ENCODE measurements around the gene CRYL1. TPM values are rescaled to one million over a fixed set of nuclear protein-coding genes. Genes with fewer than 3 reads are reported as not detected.
A peak's percentile ranks its signal among the peaks of the same experiment; 100 is the strongest.

The CRYL1 gene
- total RNA-seq, 3 donors from 2014 or later (not counting 1 experiment from before 2014, with no cell fraction given), result 13.4 to 15.8 (median 14.9) TPM

GRCh38 chr13:20501120-20501519, 24.5 kb downstream of the CRYL1 start:
- ATAC-seq (no peak), DNase-seq (no peak)
- WGBS (ENCODE audit: insufficient coverage), result 93% methylated on average over 2 of the region's 2 CpGs
- Mint-ChIP-seq H3K27ac (no peak overlapping the region), H3K4me1 (no peaks in the 10 kb centered on the region), H3K36me3 (no peaks in the 10 kb centered on the region), H3K9me3 (no peaks in the 10 kb centered on the region), H3K27me3 (ENCODE audit: low read depth in 2 of 2) (no peaks in the 10 kb centered on the region), H3K4me3 (no peak overlapping the region)
- H3K4me1 ChIP-seq (ENCODE audit: control insufficient read depth, insufficient read depth, low read length), result no peaks in the 10 kb centered on the region
- intact Hi-C loops (cut with micrococcal nuclease), result no loop called here
- H3K9me3 ChIP-seq (ENCODE audit: control insufficient read depth, insufficient read depth, low read length), result no peaks in the 10 kb centered on the region
- H3K36me3 ChIP-seq (ENCODE audit: control insufficient read depth, insufficient read depth, low read length), result no peaks in the 10 kb centered on the region
- no peak overlapping the region for H3K27ac ChIP-seq (ENCODE audit: low read length)
- TF ChIP-seq, protein P1, sequence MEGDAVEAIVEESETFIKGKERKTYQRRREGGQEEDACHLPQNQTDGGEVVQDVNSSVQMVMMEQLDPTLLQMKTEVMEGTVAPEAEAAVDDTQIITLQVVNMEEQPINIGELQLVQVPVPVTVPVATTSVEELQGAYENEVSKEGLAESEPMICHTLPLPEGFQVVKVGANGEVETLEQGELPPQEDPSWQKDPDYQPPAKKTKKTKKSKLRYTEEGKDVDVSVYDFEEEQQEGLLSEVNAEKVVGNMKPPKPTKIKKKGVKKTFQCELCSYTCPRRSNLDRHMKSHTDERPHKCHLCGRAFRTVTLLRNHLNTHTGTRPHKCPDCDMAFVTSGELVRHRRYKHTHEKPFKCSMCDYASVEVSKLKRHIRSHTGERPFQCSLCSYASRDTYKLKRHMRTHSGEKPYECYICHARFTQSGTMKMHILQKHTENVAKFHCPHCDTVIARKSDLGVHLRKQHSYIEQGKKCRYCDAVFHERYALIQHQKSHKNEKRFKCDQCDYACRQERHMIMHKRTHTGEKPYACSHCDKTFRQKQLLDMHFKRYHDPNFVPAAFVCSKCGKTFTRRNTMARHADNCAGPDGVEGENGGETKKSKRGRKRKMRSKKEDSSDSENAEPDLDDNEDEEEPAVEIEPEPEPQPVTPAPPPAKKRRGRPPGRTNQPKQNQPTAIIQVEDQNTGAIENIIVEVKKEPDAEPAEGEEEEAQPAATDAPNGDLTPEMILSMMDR (IDR thresholded peaks at IDR 0.05), result no peak
- no peak overlapping the region for H3K4me3 ChIP-seq (ENCODE audit: low read length)
- H3K27me3 ChIP-seq (ENCODE audit: control insufficient read depth, insufficient read depth, low read length), result no peaks in the 10 kb centered on the region

DNA sequence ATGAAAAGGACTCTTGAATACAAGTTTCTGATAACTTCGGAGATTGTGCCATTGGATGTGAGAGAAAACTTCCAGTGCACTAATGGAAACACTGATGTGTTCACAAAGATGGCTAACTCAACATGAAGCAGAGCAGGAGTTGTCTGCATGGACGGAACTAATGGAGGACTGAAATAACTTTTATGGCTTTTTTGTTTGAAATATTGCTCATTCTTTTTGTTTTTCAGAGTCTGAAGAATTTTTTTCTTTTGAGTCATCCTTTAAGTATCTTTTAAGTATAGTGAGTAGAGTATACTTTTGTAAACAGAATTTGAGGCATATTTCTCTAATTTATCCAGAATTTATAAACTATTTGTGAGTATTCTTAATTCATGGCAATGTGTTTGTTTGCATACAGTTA, 25.7 kb downstream of the CRYL1 start:
- Histone ChIP-seq H3K27ac (ENCODE audit: low read length) (no peak overlapping the region), H3K9me3 (ENCODE audit: control insufficient read depth, insufficient read depth, low read length) (no peaks in the 10 kb centered on the region), H3K27me3 (ENCODE audit: control insufficient read depth, insufficient read depth, low read length) (no peaks in the 10 kb centered on the region), H3K4me1 (ENCODE audit: control insufficient read depth, insufficient read depth, low read length) (no peaks in the 10 kb centered on the region), H3K36me3 (ENCODE audit: control insufficient read depth, insufficient read depth, low read length) (no peaks in the 10 kb centered on the region), H3K4me3 (ENCODE audit: low read length) (no peak overlapping the region)
- ATAC-seq (no peak), DNase-seq (no peak)
- Mint-ChIP-seq H3K27ac (no peak overlapping the region), H3K4me1 (peaks cover 0 to 4% of the 10 kb centered on the region in 2 donors), H3K4me3 (no peak overlapping the region), H3K9me3 (no peaks in the 10 kb centered on the region), H3K27me3 (ENCODE audit: low read depth in 2 of 2) (no peaks in the 10 kb centered on the region), H3K36me3 (no peaks in the 10 kb centered on the region)
- intact Hi-C loops (cut with micrococcal nuclease), result no loop called here
- TF ChIP-seq, protein P1 (IDR thresholded peaks at IDR 0.05), result no peak
- 98% methylated on average over 2 of the region's 2 CpGs for WGBS (ENCODE audit: insufficient coverage)

- intact Hi-C loops (cut with micrococcal nuclease), result no loop called here
- Mint-ChIP-seq H3K4me1 (peaks cover 0 to 5% of the 10 kb centered on the region in 2 donors), H3K27ac (no peak overlapping the region), H3K27me3 (ENCODE audit: low read depth in 2 of 2) (no peaks in the 10 kb centered on the region), H3K36me3 (no peaks in the 10 kb centered on the region), H3K4me3 (no peak overlapping the region), H3K9me3 (no peaks in the 10 kb centered on the region)
- no peaks in the 10 kb centered on the region for H3K4me1 ChIP-seq (ENCODE audit: control insufficient read depth, insufficient read depth, low read length)
- TF ChIP-seq, protein P1 (IDR thresholded peaks at IDR 0.05), result no peak
- H3K36me3 ChIP-seq (ENCODE audit: control insufficient read depth, insufficient read depth, low read length), result no peaks in the 10 kb centered on the region
- DNase-seq, result no peak
- no peaks in the 10 kb centered on the region for H3K9me3 ChIP-seq (ENCODE audit: control insufficient read depth, insufficient read depth, low read length)
- H3K4me3 ChIP-seq (ENCODE audit: low read length), result no peak overlapping the region
- no peaks in the 10 kb centered on the region for H3K27me3 ChIP-seq (ENCODE audit: control insufficient read depth, insufficient read depth, low read length)
- no peak for ATAC-seq
- no peak overlapping the region for H3K27ac ChIP-seq (ENCODE audit: low read length)
Observed at GRCh38 chr13:20498659-20499058, 27.0 kb downstream of the CRYL1 start.

GRCh38 chr13:20498129-20498528, 27.5 kb downstream of the CRYL1 start:
- no peaks in the 10 kb centered on the region for H3K9me3 Mint-ChIP-seq
- ATAC-seq (peak in 1 of 3 donors; percentile 39), DNase-seq (no peak)
- TF ChIP-seq, protein P1 (IDR thresholded peaks at IDR 0.05), result no peak
- no peak overlapping the region for H3K27ac ChIP-seq (ENCODE audit: low read length)
- intact Hi-C loops (cut with micrococcal nuclease), result no loop called here
- H3K4me1 Mint-ChIP-seq, result peaks cover 0 to 5% of the 10 kb centered on the region in 2 donors
- no peak overlapping the region for H3K4me3 Mint-ChIP-seq
- H3K4me3 ChIP-seq (ENCODE audit: low read length), result no peak overlapping the region
- no peaks in the 10 kb centered on the region for H3K27me3 ChIP-seq (ENCODE audit: control insufficient read depth, insufficient read depth, low read length)
- no peaks in the 10 kb centered on the region for H3K9me3 ChIP-seq (ENCODE audit: control insufficient read depth, insufficient read depth, low read length)
- H3K27ac Mint-ChIP-seq, result no peak overlapping the region
- WGBS (ENCODE audit: insufficient coverage), result 49% methylated on average over 3 of the region's 5 CpGs
- H3K36me3 ChIP-seq (ENCODE audit: control insufficient read depth, insufficient read depth, low read length), result no peaks in the 10 kb centered on the region
- H3K27me3 Mint-ChIP-seq (ENCODE audit: low read depth in 2 of 2), result no peaks in the 10 kb centered on the region
- H3K36me3 Mint-ChIP-seq, result no peaks in the 10 kb centered on the region
- no peaks in the 10 kb centered on the region for H3K4me1 ChIP-seq (ENCODE audit: control insufficient read depth, insufficient read depth, low read length)

All from natural killer cell (primary cell).